C4-2B (cell line): ENCODE measurements around the gene SUGP2.

Experiments
- ZFX ChIP-seq: fragments of 450-650 bp; IDR thresholded peaks from 2 replicates; pipeline ENCODE4 v1.6.1; 2017
- TF ChIP-seq, protein P1 (sequence below): fragments of 450-650 bp; conservative IDR thresholded peaks from 2 replicates; pipeline ENCODE4 v1.5.1; 2017; ENCODE audit warnings: mild to moderate bottlenecking

DNA sequence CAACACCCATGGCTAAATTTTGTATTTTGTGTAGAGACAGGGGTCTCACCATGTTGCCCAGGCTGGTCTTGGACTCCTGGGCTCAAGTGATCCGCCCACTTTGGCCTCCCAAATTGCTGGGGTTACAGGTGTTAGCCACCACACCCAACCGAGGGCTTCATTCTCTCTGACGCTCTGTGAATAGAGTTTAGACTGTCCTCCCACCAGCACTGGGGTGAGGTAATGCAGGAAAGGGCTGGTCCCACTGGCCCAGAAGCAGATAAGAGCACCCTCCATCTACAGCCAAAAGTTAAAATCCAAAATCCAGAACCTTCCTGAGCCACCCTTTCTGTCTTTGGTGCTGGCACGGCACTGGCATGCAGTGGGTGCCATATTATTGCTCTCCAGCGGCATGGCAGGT lies 60.5 kb downstream of the SUGP2 start:
- TF ChIP-seq, protein P1, sequence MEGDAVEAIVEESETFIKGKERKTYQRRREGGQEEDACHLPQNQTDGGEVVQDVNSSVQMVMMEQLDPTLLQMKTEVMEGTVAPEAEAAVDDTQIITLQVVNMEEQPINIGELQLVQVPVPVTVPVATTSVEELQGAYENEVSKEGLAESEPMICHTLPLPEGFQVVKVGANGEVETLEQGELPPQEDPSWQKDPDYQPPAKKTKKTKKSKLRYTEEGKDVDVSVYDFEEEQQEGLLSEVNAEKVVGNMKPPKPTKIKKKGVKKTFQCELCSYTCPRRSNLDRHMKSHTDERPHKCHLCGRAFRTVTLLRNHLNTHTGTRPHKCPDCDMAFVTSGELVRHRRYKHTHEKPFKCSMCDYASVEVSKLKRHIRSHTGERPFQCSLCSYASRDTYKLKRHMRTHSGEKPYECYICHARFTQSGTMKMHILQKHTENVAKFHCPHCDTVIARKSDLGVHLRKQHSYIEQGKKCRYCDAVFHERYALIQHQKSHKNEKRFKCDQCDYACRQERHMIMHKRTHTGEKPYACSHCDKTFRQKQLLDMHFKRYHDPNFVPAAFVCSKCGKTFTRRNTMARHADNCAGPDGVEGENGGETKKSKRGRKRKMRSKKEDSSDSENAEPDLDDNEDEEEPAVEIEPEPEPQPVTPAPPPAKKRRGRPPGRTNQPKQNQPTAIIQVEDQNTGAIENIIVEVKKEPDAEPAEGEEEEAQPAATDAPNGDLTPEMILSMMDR = no peak
- TF ChIP-seq ZFX = no peak
